GM12875 (cell line): ENCODE data around the gene ACOT7.

Experiments used
- H3K4me3 ChIP-seq: one replicate; pipeline ENCODE4 v1.5.1; 2011; ENCODE audit warnings: low read depth, low read length, control low read depth
- TF ChIP-seq, protein P1 (sequence below): IDR thresholded peaks from 2 replicates; pipeline ENCODE4 v1.5.1; 2011; ENCODE audit warnings: low read depth, mild to moderate bottlenecking, control low read depth, inconsistent platforms, low read length, moderate library complexity, borderline replicate concordance; ENCODE audit not compliant: insufficient read depth

ACOT7 gene

DNA sequence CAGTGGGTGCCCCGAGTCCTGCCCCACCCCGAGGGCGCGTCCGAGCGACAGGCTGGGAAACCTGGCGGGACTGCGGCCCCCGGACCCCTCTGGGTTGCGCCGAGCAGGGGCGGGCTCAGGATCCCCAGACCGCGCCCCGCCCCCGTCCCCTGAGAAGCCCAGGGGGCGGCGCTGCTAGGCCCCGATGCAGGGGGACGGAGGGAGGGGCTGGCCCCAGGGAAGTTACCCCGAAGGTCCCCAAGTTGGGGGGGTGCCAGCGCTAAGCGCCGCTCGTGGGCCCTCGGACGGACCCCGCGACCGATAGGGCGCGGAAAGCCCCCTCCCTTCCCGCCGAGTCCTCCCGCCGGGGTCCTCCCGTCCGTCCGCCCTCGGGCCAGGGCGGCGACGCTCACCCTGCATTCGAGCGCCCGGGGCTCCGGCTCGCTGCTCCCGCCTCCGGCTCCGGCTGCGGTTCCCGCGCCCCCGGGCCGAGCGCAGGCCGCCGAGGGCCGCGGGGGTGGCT, 133.1 kb downstream of the ACOT7 start:
- TF ChIP-seq, protein P1, sequence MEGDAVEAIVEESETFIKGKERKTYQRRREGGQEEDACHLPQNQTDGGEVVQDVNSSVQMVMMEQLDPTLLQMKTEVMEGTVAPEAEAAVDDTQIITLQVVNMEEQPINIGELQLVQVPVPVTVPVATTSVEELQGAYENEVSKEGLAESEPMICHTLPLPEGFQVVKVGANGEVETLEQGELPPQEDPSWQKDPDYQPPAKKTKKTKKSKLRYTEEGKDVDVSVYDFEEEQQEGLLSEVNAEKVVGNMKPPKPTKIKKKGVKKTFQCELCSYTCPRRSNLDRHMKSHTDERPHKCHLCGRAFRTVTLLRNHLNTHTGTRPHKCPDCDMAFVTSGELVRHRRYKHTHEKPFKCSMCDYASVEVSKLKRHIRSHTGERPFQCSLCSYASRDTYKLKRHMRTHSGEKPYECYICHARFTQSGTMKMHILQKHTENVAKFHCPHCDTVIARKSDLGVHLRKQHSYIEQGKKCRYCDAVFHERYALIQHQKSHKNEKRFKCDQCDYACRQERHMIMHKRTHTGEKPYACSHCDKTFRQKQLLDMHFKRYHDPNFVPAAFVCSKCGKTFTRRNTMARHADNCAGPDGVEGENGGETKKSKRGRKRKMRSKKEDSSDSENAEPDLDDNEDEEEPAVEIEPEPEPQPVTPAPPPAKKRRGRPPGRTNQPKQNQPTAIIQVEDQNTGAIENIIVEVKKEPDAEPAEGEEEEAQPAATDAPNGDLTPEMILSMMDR = no peak

DNA sequence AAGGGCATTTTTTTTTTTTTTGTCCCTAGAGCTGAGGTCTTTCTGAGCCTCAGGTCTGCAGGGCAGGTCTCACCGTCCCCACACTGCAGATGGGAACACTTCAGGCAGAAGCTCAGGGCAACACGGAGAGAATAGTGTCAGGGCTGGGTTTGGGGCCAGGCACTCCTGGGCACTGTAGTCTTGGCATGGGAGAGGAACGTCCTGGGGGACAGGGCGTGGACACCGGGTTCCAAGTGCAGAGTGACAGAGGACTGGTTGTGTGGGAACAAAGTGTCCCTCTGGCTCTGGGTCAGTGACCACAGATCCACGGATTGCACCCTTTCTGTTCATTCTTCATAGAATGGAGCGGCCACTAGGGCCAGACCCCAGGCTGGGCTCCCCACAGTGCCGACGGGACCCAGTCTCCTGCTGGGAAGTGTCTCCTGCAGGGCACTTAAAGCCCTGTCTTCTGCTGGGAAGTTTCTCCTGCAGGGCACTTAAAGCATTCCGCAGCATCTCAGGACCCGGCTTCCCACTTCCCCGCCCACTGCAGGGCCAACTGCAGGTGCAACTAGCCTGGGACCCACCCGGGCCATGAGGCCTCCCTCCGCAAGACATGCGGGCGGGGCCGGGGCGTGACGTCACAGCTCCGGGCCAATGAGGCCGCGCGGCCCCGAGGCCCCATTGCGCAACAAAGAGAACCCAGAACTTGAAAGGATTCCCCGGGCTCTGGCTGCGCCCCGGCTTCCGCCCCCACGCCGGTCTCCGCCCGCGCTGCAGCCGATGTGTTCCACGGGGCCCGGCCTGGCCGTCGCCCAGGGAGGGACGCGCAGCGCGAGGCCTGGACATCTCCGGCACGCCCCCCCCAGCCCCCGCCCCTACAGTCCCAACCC, 133.8 kb downstream of the ACOT7 start:
- TF ChIP-seq, protein P1 = no peak
- peak overlapping the region; percentile 27 for H3K4me3 ChIP-seq

More for the DNA sequence above, 133.1 kb downstream of the ACOT7 start:
- peak overlapping the region; percentile 50 for H3K4me3 ChIP-seq

DNA sequence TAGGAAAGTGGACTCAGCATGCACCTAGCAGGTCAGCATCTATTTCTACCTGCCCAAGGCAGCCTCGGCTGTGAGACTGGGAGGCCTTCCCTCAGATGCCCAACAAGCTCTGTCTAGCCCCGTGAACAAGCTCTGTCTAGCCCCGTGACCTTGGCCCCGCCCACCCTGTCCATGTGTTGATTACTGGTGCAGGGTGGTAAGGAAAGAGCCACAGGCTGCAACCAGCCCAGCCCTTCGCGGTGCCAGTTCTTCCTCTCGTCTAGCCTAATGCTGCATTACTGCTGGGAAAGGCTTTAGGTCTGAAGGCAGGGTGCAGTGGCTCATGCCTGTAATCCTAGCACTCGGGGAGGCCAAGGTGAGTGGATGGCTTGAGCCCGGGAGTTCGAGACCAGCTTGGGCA, 134.9 kb downstream of the ACOT7 start:
- TF ChIP-seq, protein P1 = no peak
- no peak overlapping the region for H3K4me3 ChIP-seq

DNA sequence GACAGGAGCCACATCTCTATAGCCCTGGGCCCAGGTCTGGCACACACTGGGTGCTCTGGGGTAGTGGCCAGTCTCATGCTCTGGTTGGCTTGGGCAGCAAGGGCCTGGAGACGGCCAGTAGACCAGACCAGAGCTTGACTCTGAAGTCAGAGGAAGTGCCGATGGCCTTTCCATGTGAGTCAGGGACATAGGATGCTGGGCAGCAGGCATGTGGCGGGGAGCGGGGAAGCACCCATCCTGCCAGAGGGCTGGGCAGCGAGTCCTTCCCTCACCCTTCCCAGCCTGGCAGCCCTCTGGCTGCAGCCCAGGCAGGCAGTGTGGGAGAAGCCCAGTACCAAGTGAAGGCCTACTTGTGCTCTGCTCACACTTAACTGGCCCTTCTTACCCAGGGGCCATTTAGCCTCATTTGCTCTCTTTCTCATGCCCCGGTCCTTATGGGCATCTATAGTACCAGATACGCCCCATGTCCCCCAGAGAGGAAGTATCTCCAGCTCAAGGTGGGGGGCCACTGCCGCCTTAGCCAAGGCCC, 136.0 kb downstream of the ACOT7 start:
- TF ChIP-seq, protein P1 = no peak

DNA sequence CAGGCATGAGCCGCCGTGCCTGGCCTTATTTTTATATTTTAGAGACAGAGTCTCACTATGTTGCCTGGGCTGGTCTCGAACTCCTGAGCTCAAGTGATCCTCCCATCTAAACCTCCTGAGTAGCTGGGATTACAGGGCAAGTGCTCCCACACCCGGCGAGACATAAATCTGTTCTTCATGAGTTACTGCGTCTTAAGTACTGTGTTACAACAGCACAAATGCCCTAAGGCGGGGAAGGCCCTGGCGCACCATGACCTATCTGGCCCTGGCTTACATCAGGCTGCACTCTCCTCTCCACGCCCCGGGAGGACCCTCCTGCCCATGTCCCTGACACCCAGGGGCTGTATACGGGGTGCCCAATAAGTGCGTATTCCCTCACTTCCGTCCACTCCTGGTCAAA, 136.9 kb downstream of the ACOT7 start:
- no peak overlapping the region for H3K4me3 ChIP-seq
- TF ChIP-seq, protein P1 = no peak

More for the DNA sequence above, 136.0 kb downstream of the ACOT7 start:
- H3K4me3 ChIP-seq = no peak overlapping the region

DNA sequence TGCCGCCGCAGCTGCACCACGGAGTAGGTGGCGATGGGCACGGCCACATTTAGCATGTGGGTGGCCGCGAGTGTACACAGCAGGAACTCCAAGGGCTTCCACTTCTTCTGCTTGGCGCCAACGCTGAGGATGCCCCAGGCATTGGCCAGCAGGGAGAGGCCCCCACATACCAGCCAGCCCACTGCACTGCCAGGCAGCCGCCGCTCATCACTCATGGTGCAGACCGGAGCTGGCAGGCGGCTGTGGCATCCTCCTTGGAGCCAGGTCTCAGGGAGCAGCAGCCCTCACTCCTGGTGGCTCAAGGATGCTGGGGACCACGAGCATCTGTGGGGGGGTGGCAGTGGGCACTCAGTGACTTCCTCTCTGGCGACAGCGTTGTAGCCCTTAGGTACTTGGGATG, 138.9 kb downstream of the ACOT7 start:
- no peak overlapping the region for H3K4me3 ChIP-seq
- TF ChIP-seq, protein P1 = no peak
